HS-5 (cell line): ENCODE measurements around the gene NR1I3.

ENCODE experiments used
- DNase-seq: peaks from one replicate; pipeline ENCODE4 v3.0.0-alpha.2; 2012; ENCODE audit warnings: low read depth

The NR1I3 gene

GRCh38 chr1:161218301-161219077 is 19.5 kb downstream of the NR1I3 start:
- DNase-seq, result no peak

GRCh38 chr1:161217831-161218230 is 20.2 kb downstream of the NR1I3 start:
- no peak for DNase-seq

- peak; percentile 88 for DNase-seq
Measured at GRCh38 chr1:161216945-161217712, 20.9 kb downstream of the NR1I3 start.

GRCh38 chr1:161215076-161215475 is 22.9 kb downstream of the NR1I3 start, which contains the start of gene FCER1G:
Gene FCER1G (plus strand): TSS chr1:161215295. CDS start chr1:161215322, 27 bp downstream.
- DNase-seq, result no peak

GRCh38 chr1:161214369-161214768 is 23.6 kb downstream of the NR1I3 start:
- no peak for DNase-seq

GRCh38 chr1:161209790-161210409 is 28.1 kb downstream of the NR1I3 start:
- no peak for DNase-seq

GRCh38 chr1:161207173-161207572 is 30.8 kb downstream of the NR1I3 start:
- no peak for DNase-seq

- DNase-seq, result no peak
Measured at GRCh38 chr1:161206411-161207140, 31.4 kb downstream of the NR1I3 start.

GRCh38 chr1:161201836-161202712 is 35.9 kb downstream of the NR1I3 start, which contains the start of gene NDUFS2:
Gene NDUFS2 (plus strand): TSS chr1:161202367. CDS start chr1:161202386, 19 bp downstream.
- peak; percentile 94 for DNase-seq

- peak; percentile 80 for DNase-seq
Measured at GRCh38 chr1:161200992-161201835, 36.8 kb downstream of the NR1I3 start.

GRCh38 chr1:161200421-161200991 is 37.5 kb downstream of the NR1I3 start:
- DNase-seq, result no peak

- no peak for DNase-seq
Measured at GRCh38 chr1:161199506-161200139, 38.4 kb downstream of the NR1I3 start.

- DNase-seq, result peak; percentile 87
Measured at GRCh38 chr1:161198897-161199431, 39.0 kb downstream of the NR1I3 start, which contains the start of gene ADAMTS4. Gene ADAMTS4 (minus strand): TSS chr1:161199054. CDS start chr1:161198627, 427 bp downstream.

- DNase-seq, result no peak
Measured at GRCh38 chr1:161198194-161198896, 39.7 kb downstream of the NR1I3 start.

GRCh38 chr1:161197560-161198193 is 40.3 kb downstream of the NR1I3 start:
- DNase-seq, result no peak

GRCh38 chr1:161196521-161197451 is 41.2 kb downstream of the NR1I3 start:
- DNase-seq, result no peak
